GM12873 (cell line): Measurements from ENCODE around the gene ZNF177.

Source experiments
- CTCF ChIP-seq: IDR thresholded peaks from 2 replicates; pipeline ENCODE4 v1.5.1; 2012; ENCODE audit warnings: low read depth, mild to moderate bottlenecking, moderate library complexity, low read length, control low read depth; ENCODE audit not compliant: insufficient read depth; ENCODE audit errors: missing control alignments

ZNF177 gene

GRCh38 chr19:9431475-9431874 is 68.7 kb downstream of the ZNF177 start:
- peak; percentile 78 for TF ChIP-seq CTCF
